NCI-H345 treated with DMSO at 0.1 percent for 48 hours (cell line): ENCODE data around the gene FRMD6.
"Not testable (repeated sequence)": the region's sequence is repeated elsewhere in the genome, so short reads cannot be mapped to it uniquely, and the experiment has no call there.

Experiments
- DNase-seq: peaks from one replicate; lab custom pipeline; 2025; ENCODE audit not compliant: unreplicated experiment; lab: John Stamatoyannopoulos, UW

The FRMD6 gene

GRCh38 chr14:51717766-51718165 is 66.1 kb downstream of the FRMD6 start:
- DNase-seq: no peak

- DNase-seq: no peak
Measured at GRCh38 chr14:51719955-51720354, 68.2 kb downstream of the FRMD6 start.

- DNase-seq: no peak
Measured at GRCh38 chr14:51723990-51724389, 72.3 kb downstream of the FRMD6 start.

GRCh38 chr14:51724650-51725049 is 72.9 kb downstream of the FRMD6 start:
- DNase-seq: no peak

GRCh38 chr14:51725061-51725460 is 73.4 kb downstream of the FRMD6 start:
- DNase-seq: no peak

- DNase-seq: no peak
Measured at GRCh38 chr14:51726166-51726899, 74.6 kb downstream of the FRMD6 start.

- DNase-seq: no peak
Measured at GRCh38 chr14:51727526-51727925, 75.8 kb downstream of the FRMD6 start.

GRCh38 chr14:51730098-51730497 is 78.4 kb downstream of the FRMD6 start:
- no peak for DNase-seq

- no peak for DNase-seq
Measured at GRCh38 chr14:51730684-51731083, 79.0 kb downstream of the FRMD6 start.

GRCh38 chr14:51732494-51733112 is 80.9 kb downstream of the FRMD6 start:
- DNase-seq: no peak

- DNase-seq: no peak
Measured at GRCh38 chr14:51733147-51733546, 81.4 kb downstream of the FRMD6 start.

- no peak for DNase-seq
Measured at GRCh38 chr14:51735851-51736250, 84.1 kb downstream of the FRMD6 start.

GRCh38 chr14:51738754-51739153 is 87.0 kb downstream of the FRMD6 start:
- DNase-seq: no peak

- no peak for DNase-seq
Measured at GRCh38 chr14:51743588-51744000, 91.9 kb downstream of the FRMD6 start.

GRCh38 chr14:51744372-51745130 is 92.8 kb downstream of the FRMD6 start:
- no peak for DNase-seq

- DNase-seq: not testable (repeated sequence)
Measured at GRCh38 chr14:51746823-51747222, 95.1 kb downstream of the FRMD6 start.

GRCh38 chr14:51750542-51750941 is 98.8 kb downstream of the FRMD6 start:
- no peak for DNase-seq

- DNase-seq: not testable (repeated sequence)
Measured at GRCh38 chr14:51751611-51752345, 100.1 kb downstream of the FRMD6 start.

GRCh38 chr14:51757756-51758155 is 106.0 kb downstream of the FRMD6 start:
- DNase-seq: not testable (repeated sequence)

- DNase-seq: no peak
Measured at GRCh38 chr14:51759950-51760349, 108.2 kb downstream of the FRMD6 start.

GRCh38 chr14:51765726-51766125 is 114.0 kb downstream of the FRMD6 start:
- not testable (repeated sequence) for DNase-seq
